Measurements from ENCODE around the gene SETDB1. TPM values are rescaled to one million over a fixed set of nuclear protein-coding genes. Genes with fewer than 3 reads are reported as not detected.

Gene SETDB1
- total and polyA plus RNA-seq, 11 donors: 12.5 to 28.0 (median 16.8) TPM

DNA sequence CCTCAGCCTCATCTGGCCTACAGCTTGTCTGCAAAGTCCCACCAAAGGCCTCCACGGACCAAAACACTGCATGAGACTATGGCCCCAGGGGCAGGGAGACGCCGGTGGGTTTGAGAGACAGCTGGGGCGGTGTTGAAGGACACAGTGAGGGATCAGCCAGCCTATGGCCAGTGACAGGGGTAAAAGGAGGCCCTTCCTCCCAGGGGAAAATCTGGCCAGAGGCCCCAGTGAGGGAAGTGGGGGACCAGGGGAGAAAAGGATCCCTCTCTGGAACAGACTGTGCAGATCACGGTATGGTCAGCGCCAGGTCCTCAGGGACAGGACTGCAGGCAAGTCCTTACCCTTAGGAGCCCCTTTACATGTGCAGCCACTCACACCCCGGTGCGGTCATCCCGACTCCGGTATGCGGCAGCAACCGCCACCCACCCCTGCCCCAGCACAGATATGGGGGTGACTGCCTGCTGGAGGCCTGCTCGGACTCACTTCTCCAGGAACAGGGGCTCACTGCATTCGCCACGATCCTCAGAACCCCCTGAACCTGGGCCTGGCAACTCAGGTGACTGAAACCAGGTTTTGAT lies 47.2 kb downstream of the SETDB1 start:
- Histone ChIP-seq H3K9me3 (no peaks in the 10 kb centered on the region), H3K27me3 (no peaks in the 10 kb centered on the region), H3K36me3 (peaks cover 0 to 9% (median 6%) of the 10 kb centered on the region in 9 donors), H3K27ac (peak overlapping the region in 11 of 12 donors; percentile 91 to 99 (median 95)), H3K4me3 (peak overlapping the region; percentile 75 to 99 (median 92)), H3K4me1 (peaks cover 0 to 78% (median 47%) of the 10 kb centered on the region in 12 donors)
- 9 to 12% (median 10%) methylated on average over 10 to 15 of the region's 15 CpGs for WGBS, 4 donors
- DNase-seq (peak in 3 of 5 donors; percentile 25 to 41 (median 40)), ATAC-seq (peak in 2 of 4 donors; percentile 2 to 5)
- TF ChIP-seq POLR2A (IDR thresholded peaks at IDR 0.05): no peak
- TF ChIP-seq, protein P1, sequence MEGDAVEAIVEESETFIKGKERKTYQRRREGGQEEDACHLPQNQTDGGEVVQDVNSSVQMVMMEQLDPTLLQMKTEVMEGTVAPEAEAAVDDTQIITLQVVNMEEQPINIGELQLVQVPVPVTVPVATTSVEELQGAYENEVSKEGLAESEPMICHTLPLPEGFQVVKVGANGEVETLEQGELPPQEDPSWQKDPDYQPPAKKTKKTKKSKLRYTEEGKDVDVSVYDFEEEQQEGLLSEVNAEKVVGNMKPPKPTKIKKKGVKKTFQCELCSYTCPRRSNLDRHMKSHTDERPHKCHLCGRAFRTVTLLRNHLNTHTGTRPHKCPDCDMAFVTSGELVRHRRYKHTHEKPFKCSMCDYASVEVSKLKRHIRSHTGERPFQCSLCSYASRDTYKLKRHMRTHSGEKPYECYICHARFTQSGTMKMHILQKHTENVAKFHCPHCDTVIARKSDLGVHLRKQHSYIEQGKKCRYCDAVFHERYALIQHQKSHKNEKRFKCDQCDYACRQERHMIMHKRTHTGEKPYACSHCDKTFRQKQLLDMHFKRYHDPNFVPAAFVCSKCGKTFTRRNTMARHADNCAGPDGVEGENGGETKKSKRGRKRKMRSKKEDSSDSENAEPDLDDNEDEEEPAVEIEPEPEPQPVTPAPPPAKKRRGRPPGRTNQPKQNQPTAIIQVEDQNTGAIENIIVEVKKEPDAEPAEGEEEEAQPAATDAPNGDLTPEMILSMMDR (IDR thresholded peaks at IDR 0.05): no peak
- intact Hi-C loops (cut with DNase I): loop anchor here in 3 of 10 donors (5.0 kb wide), 2 partner anchors 46 to 96 kb away; partner anchors contain the start of genes SETDB1 (in 3 of the 3) and ARNT (in 1 of the 3)

DNA sequence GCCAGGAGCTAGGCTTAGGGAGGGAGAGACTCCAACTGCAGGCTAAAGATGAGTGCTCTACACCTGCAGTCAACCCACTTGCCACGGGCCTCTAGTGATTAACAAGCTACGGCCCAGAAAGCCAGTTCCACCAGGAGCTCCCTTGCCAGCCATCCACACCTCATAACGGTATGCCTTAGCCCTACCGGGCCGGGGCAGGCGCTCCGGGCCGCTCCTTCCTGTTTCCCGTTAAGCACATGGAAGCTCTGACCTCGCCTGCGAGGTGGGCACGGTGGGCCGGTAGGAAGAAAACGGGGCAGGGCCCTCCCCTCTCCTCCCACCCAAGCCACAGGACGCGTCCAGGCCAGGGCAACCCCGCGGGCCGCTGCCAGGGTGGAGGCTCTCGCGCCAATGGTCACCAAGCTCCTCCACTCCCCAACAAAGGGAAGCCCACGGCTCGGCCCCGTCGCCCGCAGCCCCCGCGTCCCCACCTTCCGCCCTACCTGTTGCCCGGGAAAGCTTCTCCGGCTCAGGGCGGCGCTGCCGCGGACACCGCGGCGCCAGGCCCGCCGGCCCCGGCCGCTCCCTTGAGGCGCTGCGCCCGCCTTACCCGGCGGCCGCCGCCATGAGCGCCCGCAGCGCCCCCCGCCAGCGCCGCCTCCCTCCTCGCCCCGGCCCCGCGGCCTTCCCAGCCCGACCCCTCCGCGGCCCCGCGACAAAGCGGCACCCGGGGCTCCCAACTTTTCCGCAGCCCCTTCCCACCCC lies 47.8 kb downstream of the SETDB1 start:
- Histone ChIP-seq H3K27me3 (no peaks in the 10 kb centered on the region), H3K4me1 (peaks cover 0 to 85% (median 47%) of the 10 kb centered on the region in 12 donors), H3K36me3 (peaks cover 0 to 2% (median 0%) of the 10 kb centered on the region in 9 donors), H3K4me3 (peak overlapping the region; percentile 75 to 99 (median 92)), H3K27ac (peak overlapping the region; percentile 91 to 99 (median 95)), H3K9me3 (no peaks in the 10 kb centered on the region)
- ATAC-seq (peak in 3 of 4 donors; percentile 3 to 18 (median 16)), DNase-seq (peak; percentile 32 to 81 (median 50))
- no peak for TF ChIP-seq POLR2A (IDR thresholded peaks at IDR 0.05)
- TF ChIP-seq, protein P1 (IDR thresholded peaks at IDR 0.05): peak in 1 of 12 donors; percentile 9
- WGBS, 4 donors: 0 to 1% (median 1%) methylated on average over 22 to 67 of the region's 67 CpGs
- intact Hi-C loops (cut with DNase I): loop anchor here in 3 of 10 donors (5.0 kb wide), 2 partner anchors 47 to 97 kb away; partner anchors contain the start of genes SETDB1 (in 3 of the 3) and ARNT (in 1 of the 3)

DNA sequence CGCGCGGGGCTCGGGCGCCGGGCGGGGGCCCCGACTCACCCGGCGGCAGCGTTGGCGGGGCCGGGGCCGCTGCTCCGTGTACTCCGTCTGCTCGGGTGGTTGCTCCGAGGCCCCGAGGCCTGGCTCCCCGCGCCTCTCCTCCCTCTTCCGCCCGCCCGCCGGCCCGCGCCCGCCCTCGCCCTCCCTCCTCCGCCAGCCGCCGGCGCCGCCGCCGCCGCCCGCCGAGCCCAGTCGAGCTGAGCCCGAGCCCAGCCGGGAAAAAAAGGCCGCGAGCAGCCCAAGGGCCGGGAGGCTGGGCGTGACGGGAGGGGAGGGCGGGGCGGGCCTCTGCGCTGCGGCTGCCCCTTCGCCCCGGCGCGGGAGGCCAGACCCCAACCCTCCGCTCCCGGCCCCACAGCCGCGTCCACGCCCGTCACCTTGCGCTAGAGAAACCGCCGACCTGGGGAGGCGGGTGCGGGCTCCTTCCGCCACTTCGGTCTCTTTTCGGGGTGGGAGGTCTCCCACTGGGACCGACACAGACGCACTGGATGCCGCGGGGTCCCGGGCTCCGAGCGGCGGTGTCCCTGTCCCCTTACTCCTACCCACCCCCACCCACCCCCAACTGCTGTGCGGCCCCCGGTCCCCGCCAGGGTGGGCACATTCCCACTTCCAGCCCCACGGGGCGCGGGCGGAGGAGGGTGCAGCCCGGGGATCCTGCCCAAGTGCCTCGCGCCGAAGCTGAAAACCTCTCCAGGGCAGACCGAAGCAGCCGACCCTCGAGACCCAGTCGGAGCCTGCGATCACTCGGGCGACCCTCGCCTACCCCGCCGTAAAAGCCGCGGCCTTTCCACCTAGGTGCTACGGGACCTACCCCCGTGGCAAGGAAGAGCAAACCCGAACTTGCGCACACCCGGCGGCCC lies 48.7 kb downstream of the SETDB1 start, which contains the start of gene CERS2:
CERS2 (minus strand) TSS at position 256 of the 899 bp plus-strand sequence. CDS start 5,745 bp downstream, outside the sequence.
- H3K27ac ChIP-seq: peak within 1 kb of the TSS; percentile 91 to 99 (median 95)
- no peaks in the 10 kb centered on the region for H3K9me3 ChIP-seq
- H3K4me3 ChIP-seq: peak within 1 kb of the TSS; percentile 75 to 99 (median 92)
- ATAC-seq (peak; percentile 25 to 75 (median 62)), DNase-seq (peak; percentile 83 to 92 (median 89))
- TF ChIP-seq, protein P1 (IDR thresholded peaks at IDR 0.05): no peak
- no peak for TF ChIP-seq POLR2A (IDR thresholded peaks at IDR 0.05)
- H3K36me3 ChIP-seq: no peaks in the 10 kb centered on the region
- H3K4me1 ChIP-seq: peaks cover 0 to 89% (median 47%) of the 10 kb centered on the region in 12 donors
- 0 to 12% (median 4%) methylated on average over 14 to 106 of the region's 106 CpGs for WGBS, 4 donors
- no peaks in the 10 kb centered on the region for H3K27me3 ChIP-seq
- intact Hi-C loops (cut with DNase I): loop anchor here in 3 of 10 donors (5.0 kb wide), 2 partner anchors 48 to 98 kb away; partner anchors contain the start of genes SETDB1 (in 3 of the 3) and ARNT (in 1 of the 3)
